ENCODE results near the gene CDK14. TPM values are rescaled to one million over a fixed set of nuclear protein-coding genes. Genes with fewer than 3 reads are reported as not detected.

The CDK14 gene
- total RNA-seq, 1 experiment from 2014 or later, result 57.9 TPM

DNA sequence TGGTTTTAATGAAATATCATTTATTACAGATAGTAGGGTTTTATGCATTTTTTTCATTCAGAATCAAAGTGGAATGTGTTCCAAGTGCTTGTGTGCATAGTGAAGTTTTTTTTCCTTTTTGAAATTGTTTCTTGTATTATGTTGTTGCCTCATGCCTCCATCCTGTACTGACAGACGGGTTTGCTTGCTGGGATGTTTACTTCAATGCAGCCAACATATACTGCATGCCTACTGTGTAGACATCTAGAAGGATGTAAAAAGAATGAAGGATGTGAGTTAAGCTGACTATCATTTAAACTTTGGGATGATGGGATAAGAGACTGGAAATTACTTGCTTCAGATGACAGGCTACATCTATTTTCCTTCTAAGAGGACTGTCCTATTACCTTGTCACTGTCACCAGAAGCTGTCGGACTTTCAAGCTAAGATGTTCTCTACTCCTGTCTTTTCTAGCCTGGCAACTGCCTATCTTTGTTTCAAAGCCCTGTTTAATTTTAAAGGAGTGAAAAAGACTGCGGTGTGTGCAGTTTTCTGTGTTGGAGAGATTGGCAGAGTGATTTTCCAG, 243.7 kb downstream of the CDK14 start:
- POLR2A ChIA-PET, result no interaction called here
- H3K9me3 Mint-ChIP-seq, result peaks cover 27% of the 10 kb centered on the region
- H3K27me3 Mint-ChIP-seq (ENCODE audit: low read depth), result no peaks in the 10 kb centered on the region
- CTCF ChIA-PET, result no interaction called here
- no peak overlapping the region for H3K27ac Mint-ChIP-seq
- H3K4me1 Mint-ChIP-seq, result peaks cover 14% of the 10 kb centered on the region
- TF ChIP-seq, protein P1, sequence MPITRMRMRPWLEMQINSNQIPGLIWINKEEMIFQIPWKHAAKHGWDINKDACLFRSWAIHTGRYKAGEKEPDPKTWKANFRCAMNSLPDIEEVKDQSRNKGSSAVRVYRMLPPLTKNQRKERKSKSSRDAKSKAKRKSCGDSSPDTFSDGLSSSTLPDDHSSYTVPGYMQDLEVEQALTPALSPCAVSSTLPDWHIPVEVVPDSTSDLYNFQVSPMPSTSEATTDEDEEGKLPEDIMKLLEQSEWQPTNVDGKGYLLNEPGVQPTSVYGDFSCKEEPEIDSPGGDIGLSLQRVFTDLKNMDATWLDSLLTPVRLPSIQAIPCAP (CRISPR knock-in tag; IDR thresholded peaks at IDR 0.05), result no peak
- TF ChIP-seq CBFB (CRISPR knock-in tag; IDR thresholded peaks at IDR 0.05; ENCODE audit: low read depth) (no peak), ZNF121 (CRISPR knock-in tag; IDR thresholded peaks at IDR 0.05) (no peak), RORB (CRISPR knock-in tag; IDR thresholded peaks at IDR 0.05) (no peak), TP53 (CRISPR knock-in tag; IDR thresholded peaks at IDR 0.05) (no peak), NR3C1 (CRISPR knock-in tag; conservative IDR thresholded peaks at IDR 0.05; ENCODE audit: low read depth) (no peak), SMAD3 (CRISPR knock-in tag; IDR thresholded peaks at IDR 0.05; ENCODE audit: borderline replicate concordance) (no peak), TCF7 (CRISPR knock-in tag; IDR thresholded peaks at IDR 0.05; ENCODE audit: low read depth) (no peak), CREM (CRISPR knock-in tag; IDR thresholded peaks at IDR 0.05) (no peak), PRRX2 (CRISPR knock-in tag; IDR thresholded peaks at IDR 0.05) (no peak), JAZF1 (CRISPR knock-in tag; IDR thresholded peaks at IDR 0.05) (no peak)
- TF ChIP-seq, protein P2, sequence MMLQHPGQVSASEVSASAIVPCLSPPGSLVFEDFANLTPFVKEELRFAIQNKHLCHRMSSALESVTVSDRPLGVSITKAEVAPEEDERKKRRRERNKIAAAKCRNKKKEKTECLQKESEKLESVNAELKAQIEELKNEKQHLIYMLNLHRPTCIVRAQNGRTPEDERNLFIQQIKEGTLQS (CRISPR knock-in tag; conservative IDR thresholded peaks at IDR 0.05), result no peak
- TF ChIP-seq, protein P3, sequence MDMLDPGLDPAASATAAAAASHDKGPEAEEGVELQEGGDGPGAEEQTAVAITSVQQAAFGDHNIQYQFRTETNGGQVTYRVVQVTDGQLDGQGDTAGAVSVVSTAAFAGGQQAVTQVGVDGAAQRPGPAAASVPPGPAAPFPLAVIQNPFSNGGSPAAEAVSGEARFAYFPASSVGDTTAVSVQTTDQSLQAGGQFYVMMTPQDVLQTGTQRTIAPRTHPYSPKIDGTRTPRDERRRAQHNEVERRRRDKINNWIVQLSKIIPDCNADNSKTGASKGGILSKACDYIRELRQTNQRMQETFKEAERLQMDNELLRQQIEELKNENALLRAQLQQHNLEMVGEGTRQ (CRISPR knock-in tag; IDR thresholded peaks at IDR 0.05), result no peak
- TF ChIP-seq, protein P4, sequence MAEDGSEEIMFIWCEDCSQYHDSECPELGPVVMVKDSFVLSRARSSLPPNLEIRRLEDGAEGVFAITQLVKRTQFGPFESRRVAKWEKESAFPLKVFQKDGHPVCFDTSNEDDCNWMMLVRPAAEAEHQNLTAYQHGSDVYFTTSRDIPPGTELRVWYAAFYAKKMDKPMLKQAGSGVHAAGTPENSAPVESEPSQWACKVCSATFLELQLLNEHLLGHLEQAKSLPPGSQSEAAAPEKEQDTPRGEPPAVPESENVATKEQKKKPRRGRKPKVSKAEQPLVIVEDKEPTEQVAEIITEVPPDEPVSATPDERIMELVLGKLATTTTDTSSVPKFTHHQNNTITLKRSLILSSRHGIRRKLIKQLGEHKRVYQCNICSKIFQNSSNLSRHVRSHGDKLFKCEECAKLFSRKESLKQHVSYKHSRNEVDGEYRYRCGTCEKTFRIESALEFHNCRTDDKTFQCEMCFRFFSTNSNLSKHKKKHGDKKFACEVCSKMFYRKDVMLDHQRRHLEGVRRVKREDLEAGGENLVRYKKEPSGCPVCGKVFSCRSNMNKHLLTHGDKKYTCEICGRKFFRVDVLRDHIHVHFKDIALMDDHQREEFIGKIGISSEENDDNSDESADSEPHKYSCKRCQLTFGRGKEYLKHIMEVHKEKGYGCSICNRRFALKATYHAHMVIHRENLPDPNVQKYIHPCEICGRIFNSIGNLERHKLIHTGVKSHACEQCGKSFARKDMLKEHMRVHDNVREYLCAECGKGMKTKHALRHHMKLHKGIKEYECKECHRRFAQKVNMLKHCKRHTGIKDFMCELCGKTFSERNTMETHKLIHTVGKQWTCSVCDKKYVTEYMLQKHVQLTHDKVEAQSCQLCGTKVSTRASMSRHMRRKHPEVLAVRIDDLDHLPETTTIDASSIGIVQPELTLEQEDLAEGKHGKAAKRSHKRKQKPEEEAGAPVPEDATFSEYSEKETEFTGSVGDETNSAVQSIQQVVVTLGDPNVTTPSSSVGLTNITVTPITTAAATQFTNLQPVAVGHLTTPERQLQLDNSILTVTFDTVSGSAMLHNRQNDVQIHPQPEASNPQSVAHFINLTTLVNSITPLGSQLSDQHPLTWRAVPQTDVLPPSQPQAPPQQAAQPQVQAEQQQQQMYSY (CRISPR knock-in tag; IDR thresholded peaks at IDR 0.05), result no peak
- TF ChIP-seq, protein P5, sequence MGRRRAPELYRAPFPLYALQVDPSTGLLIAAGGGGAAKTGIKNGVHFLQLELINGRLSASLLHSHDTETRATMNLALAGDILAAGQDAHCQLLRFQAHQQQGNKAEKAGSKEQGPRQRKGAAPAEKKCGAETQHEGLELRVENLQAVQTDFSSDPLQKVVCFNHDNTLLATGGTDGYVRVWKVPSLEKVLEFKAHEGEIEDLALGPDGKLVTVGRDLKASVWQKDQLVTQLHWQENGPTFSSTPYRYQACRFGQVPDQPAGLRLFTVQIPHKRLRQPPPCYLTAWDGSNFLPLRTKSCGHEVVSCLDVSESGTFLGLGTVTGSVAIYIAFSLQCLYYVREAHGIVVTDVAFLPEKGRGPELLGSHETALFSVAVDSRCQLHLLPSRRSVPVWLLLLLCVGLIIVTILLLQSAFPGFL (CRISPR knock-in tag; IDR thresholded peaks at IDR 0.05; ENCODE audit: borderline replicate concordance), result no peak
- TF ChIP-seq, protein P6, sequence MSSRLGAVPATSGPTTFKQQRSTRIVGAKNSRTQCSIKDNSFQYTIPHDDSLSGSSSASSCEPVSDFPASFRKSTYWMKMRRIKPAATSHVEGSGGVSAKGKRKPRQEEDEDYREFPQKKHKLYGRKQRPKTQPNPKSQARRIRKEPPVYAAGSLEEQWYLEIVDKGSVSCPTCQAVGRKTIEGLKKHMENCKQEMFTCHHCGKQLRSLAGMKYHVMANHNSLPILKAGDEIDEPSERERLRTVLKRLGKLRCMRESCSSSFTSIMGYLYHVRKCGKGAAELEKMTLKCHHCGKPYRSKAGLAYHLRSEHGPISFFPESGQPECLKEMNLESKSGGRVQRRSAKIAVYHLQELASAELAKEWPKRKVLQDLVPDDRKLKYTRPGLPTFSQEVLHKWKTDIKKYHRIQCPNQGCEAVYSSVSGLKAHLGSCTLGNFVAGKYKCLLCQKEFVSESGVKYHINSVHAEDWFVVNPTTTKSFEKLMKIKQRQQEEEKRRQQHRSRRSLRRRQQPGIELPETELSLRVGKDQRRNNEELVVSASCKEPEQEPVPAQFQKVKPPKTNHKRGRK (CRISPR knock-in tag; IDR thresholded peaks at IDR 0.05; ENCODE audit: borderline replicate concordance), result no peak
- no peak for ATAC-seq
- peaks cover 36% of the 10 kb centered on the region for H3K36me3 Mint-ChIP-seq
- DNase-seq (ENCODE audit: low spot score), result no peak
- no peak overlapping the region for H3K4me3 Mint-ChIP-seq

DNA sequence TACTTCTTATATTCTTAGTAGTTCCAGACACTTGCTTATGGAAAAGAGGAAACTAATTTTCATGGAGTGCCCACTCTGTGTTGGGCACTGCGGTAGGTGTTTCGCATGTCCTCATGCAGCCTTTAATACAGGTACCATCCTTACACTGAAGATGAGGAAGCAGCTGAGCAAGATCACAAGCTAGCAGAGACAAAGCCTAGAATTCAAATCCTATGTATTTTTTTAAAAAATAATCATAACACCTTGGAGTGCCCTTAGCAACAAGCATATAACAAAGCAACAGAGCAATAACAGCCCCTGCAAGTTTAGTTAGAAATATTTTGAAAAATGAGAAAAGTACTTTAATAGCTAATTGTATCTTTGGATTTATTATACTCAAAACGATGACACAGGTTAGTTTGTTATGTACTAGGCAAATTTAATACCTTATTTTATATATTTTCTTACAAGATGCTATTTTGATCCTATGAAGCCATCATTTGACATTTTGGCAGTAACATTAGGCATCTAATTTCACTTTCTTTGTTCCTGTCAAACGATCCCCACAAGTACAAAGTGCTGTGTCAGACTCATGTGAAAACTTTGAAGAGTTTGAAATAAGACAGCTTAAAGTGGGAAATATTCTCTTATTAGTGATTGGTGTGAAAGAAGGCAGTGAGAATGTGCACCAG, 245.8 kb downstream of the CDK14 start:
- POLR2A ChIA-PET, result no interaction called here
- Mint-ChIP-seq H3K27me3 (ENCODE audit: low read depth) (no peaks in the 10 kb centered on the region), H3K9me3 (peaks cover 27% of the 10 kb centered on the region), H3K27ac (no peak overlapping the region), H3K4me3 (no peak overlapping the region), H3K4me1 (peaks cover 16% of the 10 kb centered on the region), H3K36me3 (peaks cover 31% of the 10 kb centered on the region)
- no peak for ATAC-seq
- CTCF ChIA-PET, result interaction anchor here (1.3 kb wide), 1 partner anchor 386 kb away, joined by 3 read pairs; no protein-coding TSS in a partner anchor
- no peak for DNase-seq (ENCODE audit: low spot score)
- TF ChIP-seq, protein P7, sequence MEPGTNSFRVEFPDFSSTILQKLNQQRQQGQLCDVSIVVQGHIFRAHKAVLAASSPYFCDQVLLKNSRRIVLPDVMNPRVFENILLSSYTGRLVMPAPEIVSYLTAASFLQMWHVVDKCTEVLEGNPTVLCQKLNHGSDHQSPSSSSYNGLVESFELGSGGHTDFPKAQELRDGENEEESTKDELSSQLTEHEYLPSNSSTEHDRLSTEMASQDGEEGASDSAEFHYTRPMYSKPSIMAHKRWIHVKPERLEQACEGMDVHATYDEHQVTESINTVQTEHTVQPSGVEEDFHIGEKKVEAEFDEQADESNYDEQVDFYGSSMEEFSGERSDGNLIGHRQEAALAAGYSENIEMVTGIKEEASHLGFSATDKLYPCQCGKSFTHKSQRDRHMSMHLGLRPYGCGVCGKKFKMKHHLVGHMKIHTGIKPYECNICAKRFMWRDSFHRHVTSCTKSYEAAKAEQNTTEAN (CRISPR knock-in tag; IDR thresholded peaks at IDR 0.05), result no peak
- TF ChIP-seq GABPB1 (CRISPR knock-in tag; IDR thresholded peaks at IDR 0.05) (no peak), NFATC4 (CRISPR knock-in tag; IDR thresholded peaks at IDR 0.05) (no peak)
- TF ChIP-seq, protein P8, sequence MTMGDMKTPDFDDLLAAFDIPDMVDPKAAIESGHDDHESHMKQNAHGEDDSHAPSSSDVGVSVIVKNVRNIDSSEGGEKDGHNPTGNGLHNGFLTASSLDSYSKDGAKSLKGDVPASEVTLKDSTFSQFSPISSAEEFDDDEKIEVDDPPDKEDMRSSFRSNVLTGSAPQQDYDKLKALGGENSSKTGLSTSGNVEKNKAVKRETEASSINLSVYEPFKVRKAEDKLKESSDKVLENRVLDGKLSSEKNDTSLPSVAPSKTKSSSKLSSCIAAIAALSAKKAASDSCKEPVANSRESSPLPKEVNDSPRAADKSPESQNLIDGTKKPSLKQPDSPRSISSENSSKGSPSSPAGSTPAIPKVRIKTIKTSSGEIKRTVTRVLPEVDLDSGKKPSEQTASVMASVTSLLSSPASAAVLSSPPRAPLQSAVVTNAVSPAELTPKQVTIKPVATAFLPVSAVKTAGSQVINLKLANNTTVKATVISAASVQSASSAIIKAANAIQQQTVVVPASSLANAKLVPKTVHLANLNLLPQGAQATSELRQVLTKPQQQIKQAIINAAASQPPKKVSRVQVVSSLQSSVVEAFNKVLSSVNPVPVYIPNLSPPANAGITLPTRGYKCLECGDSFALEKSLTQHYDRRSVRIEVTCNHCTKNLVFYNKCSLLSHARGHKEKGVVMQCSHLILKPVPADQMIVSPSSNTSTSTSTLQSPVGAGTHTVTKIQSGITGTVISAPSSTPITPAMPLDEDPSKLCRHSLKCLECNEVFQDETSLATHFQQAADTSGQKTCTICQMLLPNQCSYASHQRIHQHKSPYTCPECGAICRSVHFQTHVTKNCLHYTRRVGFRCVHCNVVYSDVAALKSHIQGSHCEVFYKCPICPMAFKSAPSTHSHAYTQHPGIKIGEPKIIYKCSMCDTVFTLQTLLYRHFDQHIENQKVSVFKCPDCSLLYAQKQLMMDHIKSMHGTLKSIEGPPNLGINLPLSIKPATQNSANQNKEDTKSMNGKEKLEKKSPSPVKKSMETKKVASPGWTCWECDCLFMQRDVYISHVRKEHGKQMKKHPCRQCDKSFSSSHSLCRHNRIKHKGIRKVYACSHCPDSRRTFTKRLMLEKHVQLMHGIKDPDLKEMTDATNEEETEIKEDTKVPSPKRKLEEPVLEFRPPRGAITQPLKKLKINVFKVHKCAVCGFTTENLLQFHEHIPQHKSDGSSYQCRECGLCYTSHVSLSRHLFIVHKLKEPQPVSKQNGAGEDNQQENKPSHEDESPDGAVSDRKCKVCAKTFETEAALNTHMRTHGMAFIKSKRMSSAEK (CRISPR knock-in tag; IDR thresholded peaks at IDR 0.05; ENCODE audit: borderline replicate concordance), result no peak
